Measurements from ENCODE around the gene LRRC66. TPM values are rescaled to one million over a fixed set of nuclear protein-coding genes. Genes with fewer than 3 reads are reported as not detected.

LRRC66 gene
- total and polyA plus RNA-seq, 7 donors, result 0.09 to 1.3 (median 1.2) TPM

- 1% methylated on average over 40 to 44 of the region's 44 CpGs for WGBS, 3 donors
- ATAC-seq, result peak; percentile 76 to 86 (median 80)
- peaks cover 0 to 5% (median 0%) of the 10 kb centered on the region in 3 donors for H3K27me3 ChIP-seq (ENCODE audit: insufficient read depth in 3 of 3, low read length in 2 of 3)
- H3K4me3 ChIP-seq, result peak within 1 kb of the TSS; percentile 80
- no peaks in the 10 kb centered on the region for H3K36me3 ChIP-seq (ENCODE audit: insufficient read depth in 1 of 2, low read depth in 1 of 2)
- TF ChIP-seq CTCF (IDR thresholded peaks at IDR 0.05), result no peak
- peak; percentile 41 to 57 for DNase-seq
- H3K4me1 ChIP-seq, result peaks cover 4% of the 10 kb centered on the region
- H3K9me3 ChIP-seq, result no peaks in the 10 kb centered on the region
- intact Hi-C loops (cut with DNase I), result no loop called here
- peak within 1 kb of the TSS; percentile 61 for H3K27ac ChIP-seq
These were observed 31.1 kb upstream of the LRRC66 start, which contains the start of gene SPATA18 for GRCh38 chr4:52051213-52051614. Gene SPATA18, plus strand, starts transcription at chr4:52051304. Its CDS starts 401 bp downstream, at chr4:52051705.

- TF ChIP-seq CTCF (IDR thresholded peaks at IDR 0.05), result no peak
- WGBS, 3 donors, result 90 to 92% (median 91%) methylated on average over 5 of the region's 5 CpGs
- H3K9me3 ChIP-seq, result no peaks in the 10 kb centered on the region
- intact Hi-C loops (cut with DNase I), result loop anchor here in 1 of 2 donors (10.0 kb wide), 1 partner anchor 786 kb away; no protein-coding TSS in a partner anchor
- H3K27ac ChIP-seq, result no peak overlapping the region
- H3K36me3 ChIP-seq (ENCODE audit: insufficient read depth in 1 of 2, low read depth in 1 of 2), result no peaks in the 10 kb centered on the region
- H3K4me1 ChIP-seq, result peaks cover 4% of the 10 kb centered on the region
- H3K27me3 ChIP-seq (ENCODE audit: insufficient read depth in 3 of 3, low read length in 2 of 3), result peaks cover 0 to 5% (median 0%) of the 10 kb centered on the region in 3 donors
- DNase-seq, result no peak
- no peak overlapping the region for H3K4me3 ChIP-seq
- no peak for ATAC-seq
These were observed 29.1 kb upstream of the LRRC66 start for GRCh38 chr4:52049266-52049665.

- TF ChIP-seq CTCF (IDR thresholded peaks at IDR 0.05), result no peak
- Histone ChIP-seq H3K9me3 (no peaks in the 10 kb centered on the region), H3K4me3 (no peak overlapping the region), H3K27ac (no peak overlapping the region), H3K4me1 (no peaks in the 10 kb centered on the region), H3K27me3 (ENCODE audit: insufficient read depth in 3 of 3, low read length in 2 of 3) (peaks cover 2 to 5% (median 3%) of the 10 kb centered on the region in 3 donors), H3K36me3 (ENCODE audit: insufficient read depth in 1 of 2, low read depth in 1 of 2) (no peaks in the 10 kb centered on the region)
- no peak for ATAC-seq
- no peak for DNase-seq
- intact Hi-C loops (cut with DNase I), result loop anchor here in 1 of 2 donors (10.0 kb wide), 1 partner anchor 790 kb away; no protein-coding TSS in a partner anchor
- WGBS, 3 donors, result 95 to 99% (median 98%) methylated on average over 1 of the region's 1 CpG
These were observed 24.9 kb upstream of the LRRC66 start for GRCh38 chr4:52045028-52045427.

GRCh38 chr4:52038103-52038912 lies 18.1 kb upstream of the LRRC66 start, which contains the start of gene SGCB:
Gene SGCB, minus strand, starts transcription at chr4:52038299. Its CDS starts 40 bp downstream, at chr4:52038259.
- Histone ChIP-seq H3K9me3 (no peaks in the 10 kb centered on the region), H3K27ac (peak within 1 kb of the TSS; percentile 87), H3K27me3 (ENCODE audit: insufficient read depth in 3 of 3, low read length in 2 of 3) (peaks cover 0 to 3% (median 2%) of the 10 kb centered on the region in 3 donors), H3K36me3 (ENCODE audit: insufficient read depth in 1 of 2, low read depth in 1 of 2) (peaks cover 0 to 5% of the 10 kb centered on the region in 2 donors), H3K4me1 (peaks cover 28% of the 10 kb centered on the region), H3K4me3 (peak within 1 kb of the TSS; percentile 90)
- DNase-seq, result peak; percentile 71 to 85
- TF ChIP-seq CTCF (IDR thresholded peaks at IDR 0.05), result no peak
- peak; percentile 87 to 92 (median 91) for ATAC-seq
- WGBS, 3 donors, result 1 to 2% (median 2%) methylated on average over 38 to 70 of the region's 70 CpGs
- intact Hi-C loops (cut with DNase I), result loop anchor here (5.0 kb wide), 3 partner anchors 36 to 201 kb away; partner anchors contain the start of gene DCUN1D4 (in 1 of the 2)
